HG03095 (cell line): ENCODE results near the gene EPS8.

Source experiments
- ATAC-seq: cut with Tn5 transposase; IDR thresholded peaks from one replicate; pipeline ENCODE4 v1.9.1; 2021; ENCODE audit warnings: moderate library complexity; ENCODE audit not compliant: unreplicated experiment

EPS8 gene

GRCh38 chr12:15575671-15576541, 213.3 kb downstream of the EPS8 start:
- ATAC-seq = no peak

GRCh38 chr12:15574353-15574752, 214.8 kb downstream of the EPS8 start:
- ATAC-seq = no peak
